Vagina (tissue), 2 donors: Measurements from ENCODE around the gene MAP2K5.

Source experiments
- POLR2A ChIP-seq, 2 donors: fragments of 450-650 bp; IDR thresholded peaks; one replicate each; pipeline ENCODE4 v1.6.1; 2017; ENCODE audit warnings: antibody characterized with exemption in 2 of 2, mild to moderate bottlenecking in 2 of 2, moderate library complexity in 2 of 2
- POLR2AphosphoS5 ChIP-seq, 2 donors: sonication (generic); formaldehyde crosslinking; IDR thresholded peaks; one replicate each; pipeline ENCODE4 v1.9.0; 2017; ENCODE audit warnings: antibody characterized with exemption in 2 of 2, mild to moderate bottlenecking in 2 of 2, low read depth in 1 of 2; ENCODE audit not compliant: insufficient read depth in 1 of 2
- TF ChIP-seq, protein P1 (sequence below), 3 experiments: fragments of 450-650 bp in 2 of 3; fragments of 200-600 bp in 1 of 3; sonication (generic) in 1 of 3; IDR thresholded peaks; one replicate each; pipeline ENCODE4 v1.5.1; 2017 to 2019; ENCODE audit warnings: antibody characterized with exemption in 3 of 3, mild to moderate bottlenecking in 2 of 3, moderate library complexity in 2 of 3

DNA sequence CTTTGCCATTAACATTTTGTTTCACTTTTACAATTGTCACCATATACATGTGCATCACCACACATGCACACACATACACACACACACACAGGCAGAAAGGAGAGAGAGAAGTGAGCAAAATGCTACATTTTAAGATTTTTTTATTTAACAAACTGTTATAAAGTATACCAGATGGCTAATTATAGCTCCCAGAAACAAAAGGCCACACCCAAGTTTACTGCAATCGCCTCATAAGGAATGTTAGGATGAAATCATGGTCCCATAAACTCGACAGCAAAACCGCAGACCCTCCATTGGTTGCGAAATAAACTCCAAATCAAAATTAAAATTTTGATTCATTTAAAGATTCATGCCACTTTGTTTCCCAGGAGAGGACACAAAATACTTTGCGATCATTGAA is 37.7 kb upstream of the MAP2K5 start:
- TF ChIP-seq, protein P1, sequence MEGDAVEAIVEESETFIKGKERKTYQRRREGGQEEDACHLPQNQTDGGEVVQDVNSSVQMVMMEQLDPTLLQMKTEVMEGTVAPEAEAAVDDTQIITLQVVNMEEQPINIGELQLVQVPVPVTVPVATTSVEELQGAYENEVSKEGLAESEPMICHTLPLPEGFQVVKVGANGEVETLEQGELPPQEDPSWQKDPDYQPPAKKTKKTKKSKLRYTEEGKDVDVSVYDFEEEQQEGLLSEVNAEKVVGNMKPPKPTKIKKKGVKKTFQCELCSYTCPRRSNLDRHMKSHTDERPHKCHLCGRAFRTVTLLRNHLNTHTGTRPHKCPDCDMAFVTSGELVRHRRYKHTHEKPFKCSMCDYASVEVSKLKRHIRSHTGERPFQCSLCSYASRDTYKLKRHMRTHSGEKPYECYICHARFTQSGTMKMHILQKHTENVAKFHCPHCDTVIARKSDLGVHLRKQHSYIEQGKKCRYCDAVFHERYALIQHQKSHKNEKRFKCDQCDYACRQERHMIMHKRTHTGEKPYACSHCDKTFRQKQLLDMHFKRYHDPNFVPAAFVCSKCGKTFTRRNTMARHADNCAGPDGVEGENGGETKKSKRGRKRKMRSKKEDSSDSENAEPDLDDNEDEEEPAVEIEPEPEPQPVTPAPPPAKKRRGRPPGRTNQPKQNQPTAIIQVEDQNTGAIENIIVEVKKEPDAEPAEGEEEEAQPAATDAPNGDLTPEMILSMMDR (IDR thresholded peaks at IDR 0.05) = no peak
- TF ChIP-seq POLR2A (IDR thresholded peaks at IDR 0.05) = no peak
- TF ChIP-seq POLR2AphosphoS5 (IDR thresholded peaks at IDR 0.05; ENCODE audit: insufficient read depth in 1 of 2, low read depth in 1 of 2) = no peak
